Esophagus (tissue), 2 donors: ENCODE results near the gene TMEM242. TPM values are rescaled to one million over a fixed set of nuclear protein-coding genes. Genes with fewer than 3 reads are reported as not detected.
"Not testable (repeated sequence)": the region's sequence is repeated elsewhere in the genome, so short reads cannot be mapped to it uniquely, and the experiment has no call there.

ENCODE experiments used
- H3K27ac ChIP-seq, 2 donors: one replicate each; pipeline ENCODE4 v1.5.1; 2013; ENCODE audit warnings: low read depth in 2 of 2, mild to moderate bottlenecking in 2 of 2, inconsistent platforms in 1 of 2, low read length in 1 of 2, moderate library complexity in 1 of 2
- H3K27me3 ChIP-seq, 2 donors: one replicate each; pipeline ENCODE4 v1.6.1; 2013; ENCODE audit warnings: low read length in 2 of 2, control low read depth in 1 of 2, mild to moderate bottlenecking in 1 of 2; ENCODE audit not compliant: insufficient read depth in 2 of 2, control insufficient read depth in 1 of 2
- H3K36me3 ChIP-seq, 2 donors: one replicate each; pipeline ENCODE4 v1.6.1; 2013; ENCODE audit warnings: low read length in 1 of 2; ENCODE audit not compliant: control insufficient read depth in 2 of 2, insufficient read depth in 2 of 2
- H3K4me1 ChIP-seq, 2 donors: one replicate each; pipeline ENCODE4 v1.6.1; 2013; ENCODE audit warnings: low read length in 1 of 2; ENCODE audit not compliant: control insufficient read depth in 2 of 2, insufficient read depth in 2 of 2
- H3K4me3 ChIP-seq, 2 donors: one replicate each; pipeline ENCODE4 v1.5.1; 2013; ENCODE audit warnings: low read length in 2 of 2, mild to moderate bottlenecking in 2 of 2, low read depth in 1 of 2, moderate library complexity in 1 of 2
- H3K9me3 ChIP-seq, 2 donors: one replicate each; pipeline ENCODE4 v1.6.1; 2013; ENCODE audit warnings: mild to moderate bottlenecking in 2 of 2, low read depth in 1 of 2, low read length in 1 of 2, moderate library complexity in 1 of 2; ENCODE audit not compliant: control insufficient read depth in 2 of 2, insufficient read depth in 1 of 2
- WGBS, 2 donors: extraction: QIAGEN DNeasy Blood & Tissue Kit; methylation state at CpG; one replicate each; pipeline ENCODE4 v1.1.7; 2013; 5-methylcytosine and 5-hydroxymethylcytosine counted together
- polyA plus RNA-seq, 2 donors: library from polyadenylated mRNA; stranded (reverse); fragments of 200-250 nt; gene quantifications; one replicate each; pipeline ENCODE4 v1.2.3, GENCODE V29; 2013
- donor health status: healthy with polysubstance abuse.
- donor health status: Bipolar disorder and iron deficiency.

The TMEM242 gene
- polyA plus RNA-seq, 2 donors = 4.8 to 5.4 TPM

DNA sequence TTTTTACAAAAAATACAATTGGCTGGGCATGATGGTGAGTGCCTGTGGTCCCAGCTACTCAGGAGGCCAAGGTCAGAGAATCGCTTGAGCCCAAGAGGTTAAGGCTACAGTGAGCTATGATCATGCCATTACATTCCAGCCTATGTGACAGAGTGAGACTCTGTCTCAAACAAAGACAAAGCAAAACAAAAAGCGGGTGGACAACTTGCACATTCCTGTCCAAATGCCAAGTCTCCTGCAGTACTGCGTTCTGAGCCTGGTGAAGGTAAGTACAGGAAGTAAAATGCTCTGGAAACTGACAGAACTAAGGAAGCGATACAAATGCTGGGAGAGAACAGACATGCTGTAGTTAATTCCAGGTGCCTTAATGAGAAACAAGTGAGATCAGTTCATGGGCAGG is 20.4 kb upstream of the TMEM242 start:
- H3K4me1 ChIP-seq = no peaks in the 10 kb centered on the region
- H3K9me3 ChIP-seq = no peaks in the 10 kb centered on the region
- no peaks in the 10 kb centered on the region for H3K36me3 ChIP-seq
- H3K27me3 ChIP-seq = peaks cover 0 to 4% of the 10 kb centered on the region in 2 donors
- 55 to 60% methylated on average over 4 of the region's 4 CpGs for WGBS, 2 donors
- no peak overlapping the region for H3K4me3 ChIP-seq
- no peak overlapping the region for H3K27ac ChIP-seq

DNA sequence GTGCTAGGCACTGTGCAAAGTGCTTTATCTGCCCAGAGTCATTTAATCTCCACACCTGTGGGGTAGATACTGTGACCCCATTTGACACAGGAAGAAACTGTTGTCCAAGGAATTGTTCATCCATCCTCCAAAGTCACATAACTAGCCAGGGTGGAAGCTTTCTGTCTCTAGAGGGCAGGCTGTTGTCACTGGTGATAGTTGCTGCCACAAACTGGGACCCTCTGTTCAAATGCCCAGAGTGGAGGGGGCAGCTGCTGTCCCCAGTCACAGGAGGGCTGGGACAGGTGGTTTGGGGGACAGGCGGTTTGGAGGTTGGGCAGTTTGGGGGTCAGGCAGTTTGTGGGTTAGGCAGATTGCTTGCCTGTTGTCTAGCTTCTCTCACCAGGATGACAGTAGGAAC is 16.1 kb upstream of the TMEM242 start:
- WGBS, 2 donors = 76 to 79% methylated on average over 1 of the region's 1 CpG
- Histone ChIP-seq H3K4me1 (no peaks in the 10 kb centered on the region), H3K9me3 (no peaks in the 10 kb centered on the region), H3K27me3 (no peaks in the 10 kb centered on the region), H3K36me3 (no peaks in the 10 kb centered on the region), H3K27ac (no peak overlapping the region), H3K4me3 (no peak overlapping the region)

DNA sequence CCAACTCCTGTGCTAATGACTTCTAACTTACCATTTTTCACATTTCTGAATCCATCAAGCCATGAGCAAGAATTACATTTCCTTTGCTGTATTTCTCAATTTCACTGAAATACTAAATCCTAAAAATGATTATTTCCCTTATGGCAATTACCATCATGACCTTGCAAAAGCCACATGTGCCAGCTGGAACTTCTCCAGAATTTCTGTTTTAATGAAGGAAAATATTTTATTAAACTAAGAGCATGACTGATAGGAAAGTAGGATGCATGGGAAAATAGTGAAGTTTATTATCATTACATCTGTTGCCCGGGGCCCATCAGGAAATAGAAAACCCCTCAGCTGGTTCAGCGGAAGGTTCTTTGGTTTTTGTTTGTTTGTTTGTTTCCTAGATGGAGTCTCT is 14.4 kb upstream of the TMEM242 start:
- H3K9me3 ChIP-seq = no peaks in the 10 kb centered on the region
- 65 to 67% methylated on average over 2 of the region's 2 CpGs for WGBS, 2 donors
- H3K4me3 ChIP-seq = no peak overlapping the region
- H3K4me1 ChIP-seq = no peaks in the 10 kb centered on the region
- H3K27ac ChIP-seq = no peak overlapping the region
- no peaks in the 10 kb centered on the region for H3K36me3 ChIP-seq
- no peaks in the 10 kb centered on the region for H3K27me3 ChIP-seq

DNA sequence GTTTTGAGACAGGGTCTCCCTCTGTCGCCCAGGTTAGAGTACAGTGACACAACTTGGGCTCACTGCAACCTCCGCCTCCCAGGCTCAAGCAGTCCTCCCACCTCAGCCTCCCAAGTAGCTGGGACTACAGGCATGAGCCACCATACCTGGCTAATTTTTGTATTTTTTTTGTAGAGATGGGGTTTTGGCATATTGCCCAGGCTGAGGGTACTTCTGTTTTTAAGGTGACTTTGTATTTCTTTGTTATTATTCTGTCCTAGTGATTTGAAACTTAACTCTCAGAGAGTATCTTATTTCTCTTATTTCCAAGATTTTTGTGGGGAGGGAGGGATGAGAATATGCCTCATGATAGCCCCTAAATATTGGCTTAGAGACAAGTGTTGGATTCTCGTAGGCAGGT is 14.0 kb upstream of the TMEM242 start:
- H3K4me1 ChIP-seq, H3K4me3 ChIP-seq, H3K27me3 ChIP-seq, H3K27ac ChIP-seq, H3K9me3 ChIP-seq, H3K36me3 ChIP-seq: not testable (repeated sequence)
- WGBS, 2 donors = 73 to 79% methylated on average over 3 of the region's 3 CpGs

DNA sequence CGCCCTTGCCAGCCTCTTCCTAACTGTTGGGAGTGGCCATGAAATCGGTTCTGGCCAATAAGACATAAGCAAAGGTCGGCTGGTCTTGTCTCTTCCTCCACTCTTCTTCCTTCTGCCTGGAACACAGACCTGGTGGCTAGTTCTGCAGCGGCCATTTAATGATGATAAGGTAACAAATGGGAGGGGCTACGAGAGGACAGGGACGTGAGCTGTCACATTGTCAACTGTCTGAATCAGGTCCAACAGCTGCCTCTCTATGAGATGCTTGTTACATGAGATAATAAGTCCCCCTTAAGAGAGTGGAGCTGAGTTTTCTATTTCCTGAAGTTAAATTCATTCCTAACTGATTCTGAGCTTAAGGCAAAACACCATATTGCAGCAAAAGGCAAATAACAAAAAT is 12.5 kb upstream of the TMEM242 start:
- Histone ChIP-seq H3K4me3 (no peak overlapping the region), H3K4me1 (no peaks in the 10 kb centered on the region), H3K36me3 (no peaks in the 10 kb centered on the region), H3K27me3 (no peaks in the 10 kb centered on the region), H3K9me3 (no peaks in the 10 kb centered on the region), H3K27ac (no peak overlapping the region)
- WGBS, 2 donors = 54 to 63% methylated on average over 6 of the region's 6 CpGs

DNA sequence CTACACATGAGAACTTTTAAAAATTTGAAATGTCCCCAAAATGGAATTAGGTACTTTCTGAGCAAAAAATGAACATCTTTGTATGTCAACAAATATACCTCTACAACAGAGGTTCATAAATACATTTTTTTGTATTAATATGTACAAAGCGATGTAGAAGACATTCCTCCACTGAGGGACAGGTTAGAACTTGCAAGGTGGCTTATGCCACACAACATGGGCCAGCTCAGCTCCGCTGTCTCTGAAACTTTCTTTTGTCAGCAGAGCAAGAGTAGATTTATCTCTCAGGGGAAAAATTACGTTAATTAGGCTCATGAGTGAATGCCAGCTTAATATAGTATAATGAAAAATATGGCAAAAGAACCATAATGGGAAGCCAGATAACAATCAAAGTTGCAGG is 10.6 kb upstream of the TMEM242 start:
- Histone ChIP-seq H3K4me3 (no peak overlapping the region), H3K36me3 (no peaks in the 10 kb centered on the region), H3K9me3 (no peaks in the 10 kb centered on the region), H3K4me1 (no peaks in the 10 kb centered on the region), H3K27me3 (no peaks in the 10 kb centered on the region), H3K27ac (no peak overlapping the region)
- WGBS, 2 donors = 54 to 66% methylated on average over 3 of the region's 3 CpGs

DNA sequence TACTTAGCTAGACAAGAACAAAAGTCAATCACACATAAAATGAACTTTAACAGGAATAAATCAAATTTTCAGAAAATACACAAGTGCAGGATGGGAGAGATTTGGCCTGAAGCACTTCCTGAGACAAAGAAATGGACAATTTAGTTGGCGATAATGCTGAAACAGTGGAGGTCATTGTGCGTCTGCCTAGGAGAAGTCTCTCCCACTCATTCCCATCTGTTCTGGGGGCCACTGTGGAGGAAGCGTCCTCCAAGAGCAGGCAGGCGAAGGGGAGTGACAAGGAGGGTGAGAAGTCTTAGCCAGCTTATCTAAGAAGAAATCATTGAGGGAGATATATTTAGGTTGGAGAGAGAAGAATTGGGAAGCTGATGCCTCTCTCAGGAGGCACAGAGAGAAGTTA is 10.2 kb upstream of the TMEM242 start:
- Histone ChIP-seq H3K4me1 (no peaks in the 10 kb centered on the region), H3K27ac (no peak overlapping the region), H3K27me3 (no peaks in the 10 kb centered on the region), H3K4me3 (no peak overlapping the region), H3K36me3 (no peaks in the 10 kb centered on the region), H3K9me3 (no peaks in the 10 kb centered on the region)
- WGBS, 2 donors = 84 to 91% methylated on average over 4 of the region's 4 CpGs

DNA sequence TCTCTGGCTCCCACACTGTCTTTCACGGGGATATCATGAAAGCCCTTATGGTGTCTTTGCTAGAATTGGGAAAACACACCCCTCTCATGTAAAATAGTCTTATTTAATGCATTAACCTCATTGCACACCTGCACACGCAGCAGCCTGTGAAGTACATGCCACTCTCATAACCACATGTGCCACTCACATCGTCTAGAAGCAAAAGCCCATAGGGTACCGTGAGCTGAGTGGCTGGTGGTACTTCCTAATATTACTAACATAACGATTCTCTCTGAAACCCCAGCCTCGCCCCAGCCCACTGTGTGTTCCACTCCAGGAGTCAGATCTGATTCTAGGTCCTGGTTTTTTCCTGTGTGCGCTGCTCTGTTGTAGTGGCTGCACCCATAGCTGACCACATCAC is 9.5 kb upstream of the TMEM242 start:
- Histone ChIP-seq H3K36me3 (no peaks in the 10 kb centered on the region), H3K9me3 (no peaks in the 10 kb centered on the region), H3K27ac (no peak overlapping the region), H3K4me3 (no peak overlapping the region), H3K27me3 (no peaks in the 10 kb centered on the region), H3K4me1 (no peaks in the 10 kb centered on the region)
- 61 to 76% methylated on average over 7 of the region's 7 CpGs for WGBS, 2 donors

DNA sequence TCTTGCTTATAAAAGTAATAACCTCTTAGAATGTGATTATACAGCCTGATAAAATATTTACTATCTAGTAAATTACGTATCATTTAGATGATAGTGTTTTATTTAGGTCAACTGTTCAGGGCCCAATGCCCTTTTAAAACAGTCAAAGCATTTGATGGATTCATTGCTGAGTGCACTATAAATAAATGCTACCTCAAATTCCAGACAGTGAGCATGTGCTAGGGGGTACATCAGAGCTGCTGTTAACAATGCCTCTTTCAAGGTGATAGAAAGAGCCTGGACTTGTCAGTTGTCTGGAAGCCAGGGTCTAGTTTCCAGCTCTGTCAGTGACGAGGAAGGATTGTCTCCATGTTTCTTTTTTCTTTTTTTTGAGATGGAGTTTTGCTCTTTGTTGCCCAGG is 7.5 kb upstream of the TMEM242 start:
- no peaks in the 10 kb centered on the region for H3K9me3 ChIP-seq
- 63 to 78% methylated on average over 2 of the region's 2 CpGs for WGBS, 2 donors
- no peaks in the 10 kb centered on the region for H3K4me1 ChIP-seq
- H3K27ac ChIP-seq = no peak overlapping the region
- H3K4me3 ChIP-seq = no peak overlapping the region
- H3K36me3 ChIP-seq = no peaks in the 10 kb centered on the region
- H3K27me3 ChIP-seq = no peaks in the 10 kb centered on the region

DNA sequence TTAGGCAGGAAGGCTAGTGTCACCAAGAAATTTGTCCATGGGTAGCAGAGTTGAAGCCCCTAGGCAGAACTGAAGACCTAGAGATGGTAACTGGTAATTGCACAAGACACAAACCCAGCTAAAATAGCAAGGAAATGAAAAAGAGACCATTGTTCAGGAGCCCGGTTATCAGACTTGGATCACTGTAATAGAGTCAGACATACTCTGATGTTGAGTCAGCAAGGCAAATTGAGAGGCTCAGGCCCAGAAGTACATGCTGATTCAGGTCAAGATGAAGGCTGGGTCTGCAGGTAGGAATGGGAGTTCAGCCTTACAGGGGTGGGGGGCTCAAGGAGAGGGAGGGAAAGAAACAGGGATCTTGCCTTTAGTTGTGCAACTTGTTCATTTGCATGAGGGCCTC is 6.5 kb upstream of the TMEM242 start:
- Histone ChIP-seq H3K27me3 (no peaks in the 10 kb centered on the region), H3K36me3 (no peaks in the 10 kb centered on the region), H3K27ac (no peak overlapping the region), H3K4me1 (no peaks in the 10 kb centered on the region), H3K4me3 (no peak overlapping the region), H3K9me3 (no peaks in the 10 kb centered on the region)
- WGBS, 2 donors = 64 to 68% methylated on average over 1 of the region's 1 CpG
